ENCODE data around the gene ALDH8A1. TPM values are rescaled to one million over a fixed set of nuclear protein-coding genes. Genes with fewer than 3 reads are reported as not detected.

ALDH8A1 gene
- total and polyA plus RNA-seq, 9 donors: 0.41 to 2.2 (median 0.65) TPM

DNA sequence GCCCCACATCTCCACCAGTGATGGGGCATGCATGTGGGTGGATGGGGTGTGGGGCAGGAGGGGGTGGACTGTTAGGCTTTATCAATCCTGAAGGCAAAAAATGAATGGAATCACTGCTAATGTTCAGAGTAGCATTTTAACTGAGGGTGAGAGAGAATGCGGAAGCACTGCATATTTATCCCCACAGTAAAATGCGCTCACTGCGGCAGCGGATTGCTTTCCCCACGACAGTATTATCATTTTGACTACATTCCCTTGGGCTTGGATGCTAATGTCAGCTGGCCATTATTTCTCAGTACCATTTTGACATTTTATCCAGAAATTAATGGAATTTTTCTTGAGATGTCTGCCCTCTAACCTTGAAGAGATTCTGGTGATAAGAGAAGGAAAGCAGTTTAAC lies 13.4 kb downstream of the ALDH8A1 start:
- no peak overlapping the region for H3K27ac ChIP-seq (ENCODE audit: low read length)

DNA sequence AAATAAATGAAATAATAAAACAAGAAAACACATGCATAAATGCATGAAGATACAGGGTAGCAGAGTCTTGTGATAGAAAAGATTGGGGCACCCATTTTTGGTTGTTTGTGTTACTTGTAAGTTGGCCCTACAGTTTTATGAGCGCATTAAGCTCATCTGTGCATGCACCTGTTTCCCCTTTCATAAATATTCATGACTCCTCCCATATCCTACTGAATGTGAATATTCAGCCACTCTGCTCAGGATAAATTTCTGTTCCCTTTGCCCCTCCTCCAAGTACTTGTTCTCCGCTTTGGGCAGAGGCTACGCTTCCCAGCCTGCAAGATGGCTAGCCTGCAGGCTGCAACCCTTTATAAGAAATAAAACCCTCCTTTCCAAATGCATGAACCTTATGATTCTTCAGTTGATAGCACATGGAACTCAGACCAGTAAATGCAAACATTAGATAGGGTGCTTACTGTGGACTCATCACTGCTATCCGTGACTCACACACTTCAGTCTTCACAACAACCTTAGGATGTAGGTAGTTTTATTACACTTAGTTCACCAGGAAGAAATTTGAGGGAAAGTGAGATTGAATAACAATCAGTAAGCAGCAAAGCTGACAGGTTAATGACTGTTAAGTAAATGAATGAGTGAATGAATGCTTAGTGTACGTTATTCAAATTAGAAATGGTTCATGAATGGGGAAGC lies 15.0 kb downstream of the ALDH8A1 start:
- Histone ChIP-seq H3K27me3 (ENCODE audit: control insufficient read depth, insufficient read depth, low read length) (no peaks in the 10 kb centered on the region), H3K4me3 (ENCODE audit: low read length) (no peak overlapping the region), H3K4me1 (ENCODE audit: control insufficient read depth, insufficient read depth, low read length) (peaks cover 5% of the 10 kb centered on the region), H3K27ac (ENCODE audit: low read length) (no peak overlapping the region), H3K9me3 (replicated peaks; ENCODE audit: control insufficient read depth, low read depth, low read length) (no peaks in the 10 kb centered on the region), H3K36me3 (ENCODE audit: control insufficient read depth, insufficient read depth, low read length) (no peaks in the 10 kb centered on the region)
- WGBS (ENCODE audit: insufficient coverage): 100% methylated on average over 1 of the region's 5 CpGs
- DNase-seq: no peak

More for the DNA sequence above, 13.4 kb downstream of the ALDH8A1 start:
- Histone ChIP-seq H3K27me3 (ENCODE audit: control insufficient read depth, insufficient read depth, low read length) (no peaks in the 10 kb centered on the region), H3K9me3 (replicated peaks; ENCODE audit: control insufficient read depth, low read depth, low read length) (no peaks in the 10 kb centered on the region), H3K4me3 (ENCODE audit: low read length) (no peak overlapping the region), H3K36me3 (ENCODE audit: control insufficient read depth, insufficient read depth, low read length) (no peaks in the 10 kb centered on the region), H3K4me1 (ENCODE audit: control insufficient read depth, insufficient read depth, low read length) (peaks cover 5% of the 10 kb centered on the region)
- WGBS (ENCODE audit: insufficient coverage): 83% methylated on average over 1 of the region's 5 CpGs
- no peak for DNase-seq

DNA sequence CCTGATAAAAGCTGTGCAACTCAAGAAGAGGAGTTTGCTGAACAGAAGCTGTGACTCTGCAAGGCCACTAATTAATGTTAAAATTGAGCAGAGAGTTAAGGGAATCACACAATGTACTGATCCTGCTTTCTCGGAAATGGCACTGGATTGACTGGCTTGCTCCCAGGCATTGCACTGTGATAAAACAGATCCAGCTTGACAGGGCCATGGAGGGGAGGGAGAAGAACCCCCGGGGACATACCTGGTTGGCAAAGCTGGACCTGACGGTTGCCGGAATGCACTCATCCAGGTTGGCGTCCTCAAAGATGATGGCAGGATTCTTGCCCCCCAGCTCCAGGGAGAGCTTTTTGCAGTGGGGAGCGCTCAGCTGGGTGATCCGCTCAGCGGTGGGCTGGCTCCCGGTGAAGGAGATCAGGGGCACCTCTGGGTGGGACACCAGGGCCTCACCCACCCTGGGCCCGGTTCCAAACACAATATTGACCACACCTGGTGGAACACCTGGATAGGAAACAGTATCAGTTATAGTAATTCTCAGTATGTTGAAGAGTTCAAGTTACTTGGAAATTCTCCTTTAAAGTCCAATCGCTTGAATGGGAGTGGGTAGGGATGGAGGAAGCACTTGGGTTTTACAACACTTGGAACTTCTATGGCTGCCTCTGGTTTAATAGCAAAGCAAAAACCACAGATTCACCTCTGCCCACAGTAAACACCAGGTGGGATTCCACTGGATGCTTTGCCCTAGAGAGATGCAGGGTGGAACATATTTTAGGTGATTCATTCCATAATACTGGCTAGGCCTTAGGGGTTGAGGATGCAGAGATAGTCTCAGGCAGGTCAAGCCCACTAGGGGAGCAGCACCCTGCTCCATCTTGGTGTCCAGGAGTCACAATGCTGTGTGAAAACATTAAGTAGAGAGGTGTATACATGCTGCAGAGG lies 17.1 kb downstream of the ALDH8A1 start:
- WGBS (ENCODE audit: insufficient coverage): 82% methylated on average over 9 of the region's 11 CpGs
- Histone ChIP-seq H3K4me3 (ENCODE audit: low read length) (no peak overlapping the region), H3K4me1 (ENCODE audit: control insufficient read depth, insufficient read depth, low read length) (peaks cover 5% of the 10 kb centered on the region), H3K36me3 (ENCODE audit: control insufficient read depth, insufficient read depth, low read length) (no peaks in the 10 kb centered on the region), H3K27me3 (ENCODE audit: control insufficient read depth, insufficient read depth, low read length) (no peaks in the 10 kb centered on the region), H3K27ac (ENCODE audit: low read length) (no peak overlapping the region), H3K9me3 (replicated peaks; ENCODE audit: control insufficient read depth, low read depth, low read length) (no peaks in the 10 kb centered on the region)
- no peak for DNase-seq

DNA sequence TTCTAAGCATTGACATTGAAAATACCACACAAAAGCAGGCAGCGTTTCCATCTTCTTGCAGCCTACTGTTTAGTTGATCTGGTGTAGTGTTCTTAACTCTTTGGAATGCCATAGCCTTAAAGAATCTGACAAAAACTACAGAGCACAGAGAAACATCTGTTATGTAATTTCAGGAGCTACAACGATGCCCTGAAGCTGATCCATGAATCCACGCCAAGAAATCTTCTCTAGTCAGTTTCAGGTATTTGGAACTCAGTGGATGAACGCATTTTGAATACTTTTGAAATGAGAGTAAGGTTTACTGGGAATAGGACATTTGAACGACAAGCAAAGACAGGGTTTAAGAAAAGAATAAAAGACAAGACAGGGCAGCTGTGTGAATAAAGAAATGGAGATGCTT lies 17.8 kb downstream of the ALDH8A1 start:
- H3K36me3 ChIP-seq (ENCODE audit: control insufficient read depth, insufficient read depth, low read length): no peaks in the 10 kb centered on the region
- H3K4me3 ChIP-seq (ENCODE audit: low read length): no peak overlapping the region
- no peaks in the 10 kb centered on the region for H3K27me3 ChIP-seq (ENCODE audit: control insufficient read depth, insufficient read depth, low read length)
- peaks cover under 1% of the 10 kb centered on the region for H3K4me1 ChIP-seq (ENCODE audit: control insufficient read depth, insufficient read depth, low read length)
- no peaks in the 10 kb centered on the region for H3K9me3 ChIP-seq (replicated peaks; ENCODE audit: control insufficient read depth, low read depth, low read length)
- DNase-seq: peak; percentile 48
- H3K27ac ChIP-seq (ENCODE audit: low read length): no peak overlapping the region
- WGBS (ENCODE audit: insufficient coverage): 36% methylated on average over 4 of the region's 5 CpGs

DNA sequence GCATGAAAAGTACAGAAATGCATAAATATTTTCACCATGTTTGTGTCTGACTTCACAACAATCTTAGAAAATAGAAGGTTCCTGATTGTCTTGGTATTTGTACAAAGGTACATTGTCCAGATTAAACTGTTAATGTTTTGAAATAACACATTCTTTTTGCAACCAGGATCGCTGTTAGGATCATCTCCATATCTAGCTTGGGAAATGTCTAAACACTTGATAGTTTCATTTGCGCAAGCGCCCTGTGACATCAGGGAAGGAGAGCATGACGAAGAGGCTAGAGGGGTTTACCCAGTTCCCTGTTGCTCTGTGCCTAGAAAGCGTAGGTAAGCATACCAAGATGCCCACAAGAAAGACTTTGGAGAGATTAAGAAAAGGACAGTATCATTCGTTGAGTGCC lies 19.4 kb downstream of the ALDH8A1 start:
- H3K4me1 ChIP-seq (ENCODE audit: control insufficient read depth, insufficient read depth, low read length): no peaks in the 10 kb centered on the region
- WGBS (ENCODE audit: insufficient coverage): 94% methylated on average over 4 of the region's 6 CpGs
- H3K4me3 ChIP-seq (ENCODE audit: low read length): no peak overlapping the region
- DNase-seq: no peak
- no peaks in the 10 kb centered on the region for H3K9me3 ChIP-seq (replicated peaks; ENCODE audit: control insufficient read depth, low read depth, low read length)
- no peaks in the 10 kb centered on the region for H3K36me3 ChIP-seq (ENCODE audit: control insufficient read depth, insufficient read depth, low read length)
- no peaks in the 10 kb centered on the region for H3K27me3 ChIP-seq (ENCODE audit: control insufficient read depth, insufficient read depth, low read length)
- no peak overlapping the region for H3K27ac ChIP-seq (ENCODE audit: low read length)

- no peak for DNase-seq
- Histone ChIP-seq H3K4me3 (ENCODE audit: low read length) (no peak overlapping the region), H3K36me3 (ENCODE audit: control insufficient read depth, insufficient read depth, low read length) (no peaks in the 10 kb centered on the region), H3K9me3 (replicated peaks; ENCODE audit: control insufficient read depth, low read depth, low read length) (no peaks in the 10 kb centered on the region), H3K27me3 (ENCODE audit: control insufficient read depth, insufficient read depth, low read length) (no peaks in the 10 kb centered on the region), H3K27ac (ENCODE audit: low read length) (no peak overlapping the region), H3K4me1 (ENCODE audit: control insufficient read depth, insufficient read depth, low read length) (no peaks in the 10 kb centered on the region)
- WGBS (ENCODE audit: insufficient coverage): 100% methylated on average over 1 of the region's 6 CpGs
Measured at GRCh38 chr6:134928151-134928900, 21.6 kb downstream of the ALDH8A1 start.

GRCh38 chr6:134925800-134926199 lies 24.1 kb downstream of the ALDH8A1 start:
- Histone ChIP-seq H3K27ac (ENCODE audit: low read length) (no peak overlapping the region), H3K9me3 (replicated peaks; ENCODE audit: control insufficient read depth, low read depth, low read length) (no peaks in the 10 kb centered on the region), H3K27me3 (ENCODE audit: control insufficient read depth, insufficient read depth, low read length) (no peaks in the 10 kb centered on the region), H3K4me1 (ENCODE audit: control insufficient read depth, insufficient read depth, low read length) (no peaks in the 10 kb centered on the region), H3K4me3 (ENCODE audit: low read length) (no peak overlapping the region), H3K36me3 (ENCODE audit: control insufficient read depth, insufficient read depth, low read length) (no peaks in the 10 kb centered on the region)
- 73% methylated on average over 2 of the region's 3 CpGs for WGBS (ENCODE audit: insufficient coverage)
- DNase-seq: no peak

- no peaks in the 10 kb centered on the region for H3K36me3 ChIP-seq (ENCODE audit: control insufficient read depth, insufficient read depth, low read length)
- H3K9me3 ChIP-seq (replicated peaks; ENCODE audit: control insufficient read depth, low read depth, low read length): no peaks in the 10 kb centered on the region
- DNase-seq: no peak
- no peak overlapping the region for H3K4me3 ChIP-seq (ENCODE audit: low read length)
- H3K27me3 ChIP-seq (ENCODE audit: control insufficient read depth, insufficient read depth, low read length): no peaks in the 10 kb centered on the region
- 60% methylated on average over 1 of the region's 6 CpGs for WGBS (ENCODE audit: insufficient coverage)
- no peaks in the 10 kb centered on the region for H3K4me1 ChIP-seq (ENCODE audit: control insufficient read depth, insufficient read depth, low read length)
- no peak overlapping the region for H3K27ac ChIP-seq (ENCODE audit: low read length)
Measured at GRCh38 chr6:134921721-134922261, 28.1 kb downstream of the ALDH8A1 start.

DNA sequence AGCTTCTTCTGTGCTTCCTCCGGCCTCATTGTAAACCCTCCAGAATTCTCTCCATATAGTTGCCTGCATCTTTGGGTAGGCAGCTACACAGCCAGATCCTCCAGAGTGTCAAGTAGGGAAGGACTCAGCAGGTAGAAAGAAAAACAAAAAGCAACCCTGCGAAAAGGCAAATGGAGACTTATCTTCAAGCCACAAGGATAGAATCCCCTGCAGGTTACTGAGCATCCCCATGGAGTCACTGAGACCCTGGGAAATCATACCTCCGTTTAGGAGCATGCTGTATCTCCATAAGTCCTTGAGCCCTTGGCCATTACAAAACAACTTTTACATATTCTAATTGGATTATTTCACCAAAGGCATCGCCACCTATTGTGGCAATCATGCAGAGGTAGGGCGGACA lies 28.6 kb downstream of the ALDH8A1 start:
- no peak overlapping the region for H3K27ac ChIP-seq (ENCODE audit: low read length)
- H3K36me3 ChIP-seq (ENCODE audit: control insufficient read depth, insufficient read depth, low read length): no peaks in the 10 kb centered on the region
- DNase-seq: no peak
- H3K27me3 ChIP-seq (ENCODE audit: control insufficient read depth, insufficient read depth, low read length): no peaks in the 10 kb centered on the region
- no peak overlapping the region for H3K4me3 ChIP-seq (ENCODE audit: low read length)
- no peaks in the 10 kb centered on the region for H3K4me1 ChIP-seq (ENCODE audit: control insufficient read depth, insufficient read depth, low read length)
- H3K9me3 ChIP-seq (replicated peaks; ENCODE audit: control insufficient read depth, low read depth, low read length): no peaks in the 10 kb centered on the region
- 62% methylated on average over 4 of the region's 5 CpGs for WGBS (ENCODE audit: insufficient coverage)

- WGBS (ENCODE audit: insufficient coverage): no CpG with 5 or more reads among the region's 2 CpGs
- no peaks in the 10 kb centered on the region for H3K27me3 ChIP-seq (ENCODE audit: control insufficient read depth, insufficient read depth, low read length)
- no peaks in the 10 kb centered on the region for H3K4me1 ChIP-seq (ENCODE audit: control insufficient read depth, insufficient read depth, low read length)
- DNase-seq: no peak
- no peaks in the 10 kb centered on the region for H3K36me3 ChIP-seq (ENCODE audit: control insufficient read depth, insufficient read depth, low read length)
- H3K9me3 ChIP-seq (replicated peaks; ENCODE audit: control insufficient read depth, low read depth, low read length): no peaks in the 10 kb centered on the region
- H3K4me3 ChIP-seq (ENCODE audit: low read length): no peak overlapping the region
- no peak overlapping the region for H3K27ac ChIP-seq (ENCODE audit: low read length)
Measured at GRCh38 chr6:134920422-134920821, 29.5 kb downstream of the ALDH8A1 start.
